Kidney (tissue), 14 donors: ENCODE measurements around the gene PBOV1. TPM values are rescaled to one million over a fixed set of nuclear protein-coding genes. Genes with fewer than 3 reads are reported as not detected.

Experiments used
- DNase-seq, 5 donors: peaks; one replicate each; pipeline ENCODE4 v3.0.0-alpha.2; 2013 to 2020
- FAIRE-seq: peaks from 2 replicates; lab custom pipeline; 2012; peaks lifted over from hg19 to GRCh38; lab: Jason Lieb, UNC
- H3K27ac ChIP-seq, 2 donors: one replicate each; pipeline ENCODE4 v1.7.0; 2013; ENCODE audit warnings: low read depth in 2 of 2, low read length in 2 of 2, inconsistent platforms in 1 of 2
- H3K27me3 ChIP-seq: one replicate; pipeline ENCODE4 v1.7.1; 2013; ENCODE audit warnings: low read length, inconsistent platforms; ENCODE audit not compliant: control insufficient read depth, insufficient read depth
- H3K36me3 ChIP-seq, 3 donors: one replicate each; pipeline versions ENCODE4 v1.7.0 to v1.7.1; 2013; ENCODE audit warnings: low read length in 3 of 3, control low read depth in 1 of 3, inconsistent platforms in 1 of 3; ENCODE audit not compliant: insufficient read depth in 3 of 3, control insufficient read depth in 2 of 3
- H3K4me1 ChIP-seq, 3 donors: one replicate each; pipeline versions ENCODE4 v1.7.0 to v1.7.1; 2013; ENCODE audit warnings: low read length in 3 of 3, inconsistent platforms in 1 of 3, low read depth in 1 of 3; ENCODE audit not compliant: control insufficient read depth in 2 of 3, insufficient read depth in 2 of 3
- H3K4me3 ChIP-seq, 3 donors: one replicate each; pipeline versions ENCODE4 v1.7.0 to v1.8.1; 2013; ENCODE audit warnings: low read length in 3 of 3, control low read depth in 1 of 3, inconsistent platforms in 1 of 3
- H3K9ac ChIP-seq, 3 donors: one replicate each; pipeline versions ENCODE4 v1.7.0 to v1.7.1; 2013; ENCODE audit warnings: low read length in 3 of 3, control low read depth in 1 of 3, inconsistent platforms in 1 of 3
- H3K9me3 ChIP-seq, 3 donors: one replicate each; pipeline versions ENCODE4 v1.7.0 to v1.7.1; 2013; ENCODE audit warnings: low read length in 3 of 3, control low read depth in 1 of 3, inconsistent platforms in 1 of 3; ENCODE audit not compliant: control insufficient read depth in 2 of 3, insufficient read depth in 1 of 3
- CTCF ChIP-seq: IDR thresholded peaks from 3 replicates; pipeline ENCODE4 v1.5.1; 2012; ENCODE audit warnings: mild to moderate bottlenecking, moderate library complexity, borderline replicate concordance; ENCODE audit not compliant: insufficient read depth; ENCODE audit errors: extremely low read depth
- intact Hi-C: fragments of 100-400 bp; cut with DNase I; formaldehyde crosslinking; loops from one replicate; pipeline ENCODE4 v1.11.1; 2022
- polyA plus RNA-seq: library from polyadenylated mRNA; stranded (reverse); fragments of 350-450 nt; fragmentation: Illumina TruSeq; extraction: RNeasy Lipid Tissue Mini Kit (QIAGEN cat#74804); gene quantifications from one replicate; pipeline ENCODE4 v1.2.3, GENCODE V29; 2014; ENCODE audit warnings: low read depth, low replicate concordance; ENCODE audit not compliant: insufficient read depth
- total RNA-seq: library from RNA; stranded (reverse); fragmentation: NEBNext Ultra II Directional; extraction: Animal tissue kit (Norgen Biotek cat#: 25700); gene quantifications from one replicate; pipeline ENCODE4 v1.2.1, GENCODE V29; 2021
- donor health status: control.
- donor health status: control.
- donor health status: control.
- donor health status: control.
- donor health status: control.
- donor health status: DM: yes; HTN: yes; CAD: no.
- donor health status: Normal renal cell carcinoma (clear cell type).

The PBOV1 gene
- total and polyA plus RNA-seq, 2 donors from 2014 or later, result not detected

- intact Hi-C loops, result no loop called here
- FAIRE-seq (no peak), DNase-seq (no peak)
- no peaks in the 10 kb centered on the region for H3K9me3 ChIP-seq
- H3K9ac ChIP-seq, result no peak overlapping the region
- H3K4me3 ChIP-seq, result no peak overlapping the region
- no peaks in the 10 kb centered on the region for H3K4me1 ChIP-seq
- no peak overlapping the region for H3K27ac ChIP-seq
- no peak for TF ChIP-seq CTCF
- no peaks in the 10 kb centered on the region for H3K27me3 ChIP-seq
- H3K36me3 ChIP-seq, result no peaks in the 10 kb centered on the region
Measured at GRCh38 chr6:138242987-138243592, 24.8 kb upstream of the PBOV1 start.

- Histone ChIP-seq H3K9ac (no peak overlapping the region), H3K4me1 (no peaks in the 10 kb centered on the region), H3K4me3 (no peak overlapping the region), H3K9me3 (no peaks in the 10 kb centered on the region), H3K36me3 (no peaks in the 10 kb centered on the region), H3K27ac (no peak overlapping the region), H3K27me3 (no peaks in the 10 kb centered on the region)
- no peak for TF ChIP-seq CTCF
- intact Hi-C loops, result no loop called here
- DNase-seq (no peak), FAIRE-seq (no peak)
Measured at GRCh38 chr6:138241934-138242333, 23.6 kb upstream of the PBOV1 start.

DNA sequence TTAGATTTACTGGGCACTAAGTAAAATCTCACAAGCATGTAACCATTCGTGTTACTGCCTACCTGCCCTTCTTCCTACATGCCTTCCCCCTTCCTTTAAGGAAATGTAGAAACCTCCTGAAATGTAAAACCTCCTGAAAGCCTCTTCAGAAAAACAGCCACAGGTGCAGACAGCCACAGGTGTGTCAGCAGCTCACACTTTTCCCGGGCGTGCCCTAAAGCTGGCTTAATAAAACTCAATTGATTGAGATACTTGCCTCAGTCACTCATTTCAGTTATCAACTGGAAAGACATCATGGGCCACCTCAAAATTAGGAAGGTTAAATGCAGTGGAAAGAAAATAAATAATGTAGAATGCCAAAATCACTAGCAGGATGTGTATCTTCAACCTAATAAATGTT lies 23.1 kb upstream of the PBOV1 start:
- Histone ChIP-seq H3K27ac (no peak overlapping the region), H3K4me1 (no peaks in the 10 kb centered on the region), H3K9me3 (no peaks in the 10 kb centered on the region), H3K36me3 (no peaks in the 10 kb centered on the region), H3K27me3 (no peaks in the 10 kb centered on the region), H3K9ac (no peak overlapping the region), H3K4me3 (no peak overlapping the region)
- TF ChIP-seq CTCF, result no peak
- FAIRE-seq (no peak), DNase-seq (no peak)
- intact Hi-C loops, result no loop called here
